Smooth muscle cell (in vitro differentiated cells): ENCODE measurements around the gene KCNJ16. TPM values are rescaled to one million over a fixed set of nuclear protein-coding genes. Genes with fewer than 3 reads are reported as not detected.

Experiments used
- DNase-seq: peaks from one replicate; lab custom pipeline; 2025; ENCODE audit not compliant: unreplicated experiment; lab: John Stamatoyannopoulos, UW
- H2AFZ ChIP-seq: fragments of 200-600 bp; sonication (generic); 2 replicates; pipeline ENCODE4 v1.6.0; 2016; ENCODE audit warnings: antibody characterized with exemption, low read depth, mild to moderate bottlenecking
- H3F3A ChIP-seq: fragments of 200-600 bp; sonication (generic); 2 replicates; pipeline ENCODE4 v1.6.0; 2017; ENCODE audit warnings: antibody characterized with exemption, low read depth
- H3K27ac ChIP-seq: fragments of 200-600 bp; sonication (generic); 2 replicates; pipeline ENCODE4 v1.5.1; 2016; ENCODE audit warnings: low read depth, mild to moderate bottlenecking
- H3K27me3 ChIP-seq: fragments of 200-600 bp; sonication (generic); 2 replicates; pipeline ENCODE4 v1.6.1; 2016; ENCODE audit warnings: low read depth, mild to moderate bottlenecking
- H3K36me3 ChIP-seq: fragments of 200-600 bp; sonication (generic); 2 replicates; pipeline ENCODE4 v1.5.1; 2016; ENCODE audit warnings: low read depth
- H3K4me1 ChIP-seq: fragments of 200-600 bp; sonication (generic); 2 replicates; pipeline ENCODE4 v1.5.1; 2016; ENCODE audit warnings: low read depth
- H3K4me2 ChIP-seq: fragments of 200-600 bp; sonication (generic); 2 replicates; pipeline ENCODE4 v1.6.0; 2016; ENCODE audit warnings: mild to moderate bottlenecking
- H3K4me3 ChIP-seq: fragments of 200-600 bp; sonication (generic); 2 replicates; pipeline ENCODE4 v1.5.1; 2016; ENCODE audit warnings: mild to moderate bottlenecking
- H3K79me2 ChIP-seq: fragments of 200-600 bp; sonication (generic); 2 replicates; pipeline ENCODE4 v1.6.0; 2016; ENCODE audit warnings: low read depth, mild to moderate bottlenecking
- H3K9ac ChIP-seq: fragments of 200-600 bp; sonication (generic); 2 replicates; pipeline ENCODE4 v1.6.0; 2016; ENCODE audit warnings: low read depth
- H3K9me3 ChIP-seq: fragments of 200-600 bp; sonication (generic); replicated peaks from 2 replicates; pipeline ENCODE4 v1.5.1; 2016; ENCODE audit warnings: low read depth
- H4K20me1 ChIP-seq: fragments of 200-600 bp; sonication (generic); 2 replicates; pipeline ENCODE4 v1.6.0; 2016; ENCODE audit warnings: low read depth
- WGBS: methylation state at CpG from one replicate; pipeline ENCODE4 v1.1.7; 2016; ENCODE audit warnings: low lambda C conversion rate; 5-methylcytosine and 5-hydroxymethylcytosine counted together
- polyA plus RNA-seq: library from polyadenylated mRNA; unstranded; fragments of >200 nt; fragmentation: Nextera tagmentation; extraction: Ambion mirVana; gene quantifications from 2 replicates; pipeline ENCODE4 v1.2.1, GENCODE V29; 2016
- total RNA-seq: library from RNA; depleted of rRNA; stranded (reverse); fragments of >200 nt; gene quantifications from 2 replicates; pipeline ENCODE4 v1.2.3, GENCODE V29; 2014
- TF ChIP-seq, protein P1 (sequence below): fragments of 200-600 bp; sonication (generic); IDR thresholded peaks from 2 replicates; pipeline ENCODE4 v1.5.1; 2017; ENCODE audit warnings: borderline replicate concordance, mild to moderate bottlenecking, antibody characterized with exemption; ENCODE audit not compliant: insufficient read depth, poor library complexity, severe bottlenecking

KCNJ16 gene
- total and polyA plus RNA-seq, 2 experiments from 2014 or later = 0.09 TPM; not detected in 1

DNA sequence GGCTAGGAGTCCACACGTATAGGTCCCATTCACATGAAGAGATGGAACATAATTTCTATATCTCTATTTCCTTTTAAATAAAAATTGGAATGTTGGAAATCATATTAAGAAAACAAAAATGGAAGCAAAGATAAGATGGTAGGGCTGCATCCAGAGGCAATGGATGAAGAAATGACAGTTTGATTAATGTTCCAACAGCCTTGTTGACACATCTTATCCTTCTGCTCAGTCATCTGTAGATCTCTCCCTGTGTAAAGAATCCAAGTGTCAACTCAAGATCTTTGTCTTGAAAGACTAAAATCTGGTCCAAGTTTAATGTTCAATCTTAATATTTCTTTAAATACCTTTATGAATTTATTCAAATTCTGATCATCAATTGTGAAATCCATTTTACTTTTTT, 86.5 kb downstream of the KCNJ16 start:
- H3K79me2 ChIP-seq = no peaks in the 10 kb centered on the region
- no peak overlapping the region for H3K9ac ChIP-seq
- H3K36me3 ChIP-seq = no peaks in the 10 kb centered on the region
- 89% methylated on average over 1 of the region's 1 CpG for WGBS
- no peaks in the 10 kb centered on the region for H3K4me1 ChIP-seq
- TF ChIP-seq, protein P1, sequence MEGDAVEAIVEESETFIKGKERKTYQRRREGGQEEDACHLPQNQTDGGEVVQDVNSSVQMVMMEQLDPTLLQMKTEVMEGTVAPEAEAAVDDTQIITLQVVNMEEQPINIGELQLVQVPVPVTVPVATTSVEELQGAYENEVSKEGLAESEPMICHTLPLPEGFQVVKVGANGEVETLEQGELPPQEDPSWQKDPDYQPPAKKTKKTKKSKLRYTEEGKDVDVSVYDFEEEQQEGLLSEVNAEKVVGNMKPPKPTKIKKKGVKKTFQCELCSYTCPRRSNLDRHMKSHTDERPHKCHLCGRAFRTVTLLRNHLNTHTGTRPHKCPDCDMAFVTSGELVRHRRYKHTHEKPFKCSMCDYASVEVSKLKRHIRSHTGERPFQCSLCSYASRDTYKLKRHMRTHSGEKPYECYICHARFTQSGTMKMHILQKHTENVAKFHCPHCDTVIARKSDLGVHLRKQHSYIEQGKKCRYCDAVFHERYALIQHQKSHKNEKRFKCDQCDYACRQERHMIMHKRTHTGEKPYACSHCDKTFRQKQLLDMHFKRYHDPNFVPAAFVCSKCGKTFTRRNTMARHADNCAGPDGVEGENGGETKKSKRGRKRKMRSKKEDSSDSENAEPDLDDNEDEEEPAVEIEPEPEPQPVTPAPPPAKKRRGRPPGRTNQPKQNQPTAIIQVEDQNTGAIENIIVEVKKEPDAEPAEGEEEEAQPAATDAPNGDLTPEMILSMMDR = no peak
- H3K9me3 ChIP-seq = no peaks in the 10 kb centered on the region
- H3K4me3 ChIP-seq = no peak overlapping the region
- no peak overlapping the region for H2AFZ ChIP-seq
- no peak overlapping the region for H3K4me2 ChIP-seq
- no peak for DNase-seq
- no peaks in the 10 kb centered on the region for H4K20me1 ChIP-seq
- no peaks in the 10 kb centered on the region for H3F3A ChIP-seq
- peaks cover 12% of the 10 kb centered on the region for H3K27me3 ChIP-seq
- no peak overlapping the region for H3K27ac ChIP-seq

DNA sequence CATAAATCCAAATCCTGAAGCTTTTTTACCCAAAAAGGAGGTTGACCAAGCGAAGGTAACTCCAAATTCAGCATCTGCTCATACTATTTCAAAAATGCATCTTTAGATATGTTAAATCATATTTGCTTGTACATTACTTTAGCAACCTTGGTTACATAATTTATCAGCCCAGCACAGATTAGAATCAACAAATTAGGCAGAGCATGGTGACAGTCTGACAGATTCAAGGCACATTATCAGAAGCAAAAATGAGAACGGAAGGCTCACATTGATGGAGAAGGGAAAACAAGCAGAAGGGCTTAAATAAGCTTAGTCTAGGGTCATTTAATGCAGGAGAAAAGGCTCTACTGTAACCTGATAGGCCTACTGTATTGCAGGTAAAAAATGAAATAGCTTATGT, 90.4 kb downstream of the KCNJ16 start:
- H3K27me3 ChIP-seq = peaks cover 28% of the 10 kb centered on the region
- no peaks in the 10 kb centered on the region for H4K20me1 ChIP-seq
- H3K9me3 ChIP-seq = no peaks in the 10 kb centered on the region
- H3K9ac ChIP-seq = no peak overlapping the region
- no peak for DNase-seq
- no peaks in the 10 kb centered on the region for H3F3A ChIP-seq
- TF ChIP-seq, protein P1 = no peak
- no peak overlapping the region for H3K27ac ChIP-seq
- no peaks in the 10 kb centered on the region for H3K4me1 ChIP-seq
- no peak overlapping the region for H3K4me3 ChIP-seq
- H3K36me3 ChIP-seq = no peaks in the 10 kb centered on the region
- no peak overlapping the region for H2AFZ ChIP-seq
- H3K4me2 ChIP-seq = no peak overlapping the region
- WGBS = 74% methylated on average over 2 of the region's 2 CpGs
- no peaks in the 10 kb centered on the region for H3K79me2 ChIP-seq

DNA sequence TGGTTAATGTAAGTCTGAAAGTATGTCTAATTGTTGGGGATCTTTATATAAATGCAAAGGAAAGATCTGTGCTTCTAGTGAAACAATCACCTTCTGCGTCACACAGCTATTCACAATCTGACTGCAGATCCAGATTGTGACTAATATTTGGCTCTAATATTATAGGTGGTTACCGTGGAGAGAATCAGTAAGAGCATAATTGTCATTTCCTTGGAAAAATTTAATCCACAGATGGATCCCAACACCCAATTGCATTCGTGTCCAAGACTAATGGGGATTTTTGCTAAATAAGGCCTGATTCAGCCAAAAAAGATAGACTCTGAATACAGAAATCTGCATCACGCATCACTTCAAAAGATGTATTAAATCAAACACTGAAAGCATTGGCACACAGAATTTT, 91.6 kb downstream of the KCNJ16 start:
- no peaks in the 10 kb centered on the region for H3K9me3 ChIP-seq
- TF ChIP-seq, protein P1 = no peak
- DNase-seq = no peak
- H3K27me3 ChIP-seq = peaks cover 40% of the 10 kb centered on the region
- no peaks in the 10 kb centered on the region for H4K20me1 ChIP-seq
- no peaks in the 10 kb centered on the region for H3K79me2 ChIP-seq
- H3K4me2 ChIP-seq = no peak overlapping the region
- no peak overlapping the region for H3K4me3 ChIP-seq
- H3K4me1 ChIP-seq = no peaks in the 10 kb centered on the region
- 90% methylated on average over 4 of the region's 4 CpGs for WGBS
- no peak overlapping the region for H3K9ac ChIP-seq
- H3K36me3 ChIP-seq = no peaks in the 10 kb centered on the region
- no peaks in the 10 kb centered on the region for H3F3A ChIP-seq
- no peak overlapping the region for H2AFZ ChIP-seq
- H3K27ac ChIP-seq = no peak overlapping the region
